HCT116 (cell line): ENCODE results near the gene OBSL1.

ENCODE experiments used
- CEBPB ChIP-seq: IDR thresholded peaks from 2 replicates; pipeline ENCODE4 v1.6.1; 2012; ENCODE audit warnings: low read depth
- CTCF ChIP-seq, 3 experiments: fragments of 200-600 bp in 1 of 3; sonication (generic) in 1 of 3; IDR thresholded peaks in 2 of 3; conservative IDR thresholded peaks in 1 of 3; 2 replicates each; pipeline ENCODE4 v1.5.1; 2012 to 2017; ENCODE audit warnings: low read depth in 2 of 3, low read length in 2 of 3, antibody characterized with exemption in 1 of 3, borderline replicate concordance in 1 of 3, control low read depth in 1 of 3, mild to moderate bottlenecking in 1 of 3, mixed read lengths in 1 of 3, mixed run types in 1 of 3, moderate library complexity in 1 of 3; ENCODE audit not compliant: insufficient read depth in 1 of 3
- EZH2phosphoT487 ChIP-seq: fragments of 200-600 bp; IDR thresholded peaks from 2 replicates; pipeline ENCODE4 v1.6.1; 2018; ENCODE audit warnings: antibody characterized with exemption, borderline replicate concordance
- POLR2A ChIP-seq: IDR thresholded peaks from 2 replicates; pipeline ENCODE4 v1.7.0; 2011; ENCODE audit warnings: borderline replicate concordance; ENCODE audit not compliant: insufficient read depth, insufficient read length; ENCODE audit errors: extremely low read depth
- SP1 ChIP-seq: IDR thresholded peaks from 2 replicates; pipeline ENCODE4 v1.6.1; 2012; ENCODE audit warnings: low read depth
- ZNF274 ChIP-seq: fragments of 200-500 bp; sonication (Bioruptor generic); IDR thresholded peaks from 2 replicates; pipeline ENCODE4 v1.6.1; 2014; ENCODE audit warnings: mild to moderate bottlenecking, low read depth, low read length, inconsistent platforms

GRCh38 chr2:219557320-219557719 lies 14.0 kb downstream of the OBSL1 start:
- TF ChIP-seq CTCF (IDR thresholded peaks at IDR 0.05 in 2 of 3, conservative IDR thresholded peaks at IDR 0.05 in 1 of 3; ENCODE audit: borderline replicate concordance in 1 of 3, insufficient read depth in 1 of 3, low read depth in 2 of 3, low read length in 2 of 3), result no peak
- no peak for TF ChIP-seq POLR2A
- no peak for TF ChIP-seq SP1
- no peak for TF ChIP-seq ZNF274
- TF ChIP-seq EZH2phosphoT487, result no peak
- TF ChIP-seq CEBPB, result no peak
